K562 (cell line): Measurements from ENCODE around the gene PRSS12. TPM values are rescaled to one million over a fixed set of nuclear protein-coding genes. Genes with fewer than 3 reads are reported as not detected.
A peak's percentile ranks its signal among the peaks of the same experiment; 100 is the strongest.

Experiments used
- ATAC-seq: fragments of 200-7000 bp; cut with Tn5 transposase; 3 replicates; pipeline ENCODE4 v1.9.1; 2020; ENCODE audit warnings: moderate library complexity
- BruUV-seq: library from RNA; stranded (reverse); fragments of 400-500 nt; replicated peaks from 2 replicates; lab custom pipeline; 2021; lab: Mats Ljungman, UMichigan
- CTCF ChIA-PET: fragments of 300-600 bp; formaldehyde crosslinking; extraction: SDS; loops from one replicate; lab custom pipeline; 2021; ENCODE audit warnings: low intra/inter-chr PET ratio; lab: Yijun Ruan, JAX
- POLR2A ChIA-PET: fragments of 300-600, 350-650 bp; sonication (Branson Sonifier 250); formaldehyde crosslinking; extraction: SDS; loops from one replicate; lab custom pipeline; 2021; ENCODE audit warnings: antibody characterized with exemption, inconsistent platforms; lab: Yijun Ruan, JAX
- DNase-seq, 4 experiments: peaks; one replicate each; pipeline versions ENCODE4 v3.0.0 to v3.0.0-alpha.2; 2011 to 2018; ENCODE audit warnings: low spot score in 3 of 4, mixed read lengths in 3 of 4; ENCODE audit errors: extremely low read depth in 1 of 4
- FAIRE-seq: peaks from 2 replicates; lab custom pipeline; 2011; peaks lifted over from hg19 to GRCh38; lab: Jason Lieb, UNC
- H2AFZ ChIP-seq: 2 replicates; pipeline ENCODE4 v1.6.0; 2011; ENCODE audit warnings: low read depth, low read length, control low read depth, inconsistent platforms
- H3K27ac ChIP-seq: fragments of 200-600 bp; 3 replicates; pipeline ENCODE4 v1.8.0; 2011; ENCODE audit warnings: low read depth, mild to moderate bottlenecking, control low read depth, inconsistent platforms, low read length, moderate library complexity, mixed read lengths; ENCODE audit errors: extremely low read depth
- H3K27me3 ChIP-seq, 2 experiments: fragments of 300-600 bp in 1 of 2; 2 replicates in 1 of 2; 3 replicates in 1 of 2; pipeline versions ENCODE4 v1.6.0 to v1.8.0; 2011; ENCODE audit warnings: inconsistent platforms in 2 of 2, low read length in 2 of 2, mild to moderate bottlenecking in 1 of 2, mixed read lengths in 1 of 2, moderate library complexity in 1 of 2; ENCODE audit not compliant: control insufficient read depth in 2 of 2, insufficient read depth in 2 of 2
- H3K36me3 ChIP-seq: fragments of 300-600 bp; 3 replicates; pipeline ENCODE4 v1.8.0; 2011; ENCODE audit warnings: mild to moderate bottlenecking, low read length, inconsistent platforms; ENCODE audit not compliant: control insufficient read depth, insufficient read depth
- H3K4me1 ChIP-seq, 2 experiments: fragments of 200-600 bp in 1 of 2; replicated peaks in 1 of 2; 2 replicates in 1 of 2; 3 replicates in 1 of 2; pipeline versions ENCODE4 v1.5.1 to v1.8.0; 2011; ENCODE audit warnings: inconsistent platforms in 2 of 2, low read length in 2 of 2, mild to moderate bottlenecking in 1 of 2, mixed read lengths in 1 of 2, moderate library complexity in 1 of 2; ENCODE audit not compliant: control insufficient read depth in 2 of 2, insufficient read depth in 2 of 2
- H3K4me2 ChIP-seq: 2 replicates; pipeline ENCODE4 v1.6.1; 2011; ENCODE audit warnings: low read length, control low read depth, inconsistent platforms, mixed read lengths; ENCODE audit not compliant: insufficient read depth
- H3K4me3 ChIP-seq: fragments of 200-600 bp; sonication (generic), shearing (Covaris generic); 2 replicates; pipeline ENCODE4 v1.5.1; 2016; ENCODE audit warnings: control low read depth, inconsistent platforms
- H3K79me2 ChIP-seq: fragments of 200-600 bp; 3 replicates; pipeline ENCODE4 v1.8.0; 2011; ENCODE audit warnings: low read length, inconsistent platforms; ENCODE audit not compliant: control insufficient read depth, insufficient read depth
- H3K9ac ChIP-seq, 2 experiments: 2 replicates each; pipeline versions ENCODE4 v1.6.0 to v1.6.1; 2011; ENCODE audit warnings: low read depth in 2 of 2, low read length in 2 of 2, control low read depth in 1 of 2, inconsistent platforms in 1 of 2, mild to moderate bottlenecking in 1 of 2, mixed read lengths in 1 of 2; ENCODE audit not compliant: insufficient read depth in 1 of 2
- H3K9me1 ChIP-seq: one replicate; pipeline ENCODE4 v1.6.0; 2011; ENCODE audit warnings: inconsistent platforms, mild to moderate bottlenecking, low read length, moderate library complexity; ENCODE audit not compliant: control insufficient read depth, insufficient read depth
- H3K9me3 ChIP-seq: replicated peaks from 2 replicates; pipeline ENCODE4 v1.5.1; 2011; ENCODE audit warnings: low read depth, low read length, inconsistent platforms; ENCODE audit not compliant: control insufficient read depth, insufficient read depth
- H4K20me1 ChIP-seq: replicated peaks from 2 replicates; pipeline ENCODE4 v1.6.1; 2011; ENCODE audit warnings: low read length, inconsistent platforms, mixed read lengths; ENCODE audit not compliant: control insufficient read depth, insufficient read depth
- CCNT2 ChIP-seq: IDR thresholded peaks from 2 replicates; pipeline ENCODE4 v1.6.1; 2011; ENCODE audit warnings: borderline replicate concordance, low read depth, mild to moderate bottlenecking, moderate library complexity, mixed read lengths, low read length; ENCODE audit not compliant: insufficient read length; ENCODE audit errors: extremely low read depth
- NCOA6 ChIP-seq: fragments of 450-650 bp; IDR thresholded peaks from 2 replicates; pipeline ENCODE4 v1.6.1; 2017; ENCODE audit warnings: mild to moderate bottlenecking
- SIX5 ChIP-seq, 2 experiments: IDR thresholded peaks; 2 replicates each; pipeline ENCODE4 v1.6.1; 2011; ENCODE audit warnings: low read length in 2 of 2, borderline replicate concordance in 1 of 2, low read depth in 1 of 2, mild to moderate bottlenecking in 1 of 2, moderate library complexity in 1 of 2; ENCODE audit not compliant: insufficient read depth in 1 of 2
- ZNF589 ChIP-seq: fragments of 200-800 bp; sonication (Bioruptor generic); IDR thresholded peaks from 2 replicates; pipeline ENCODE4 v1.6.1; 2016; ENCODE audit warnings: low read depth, missing genetic modification characterization, missing compliant biosample characterization
- WGBS: fragments of 100-300 bp; shearing (Covaris generic); methylation state at CpG from one replicate; pipeline ENCODE4 v1.1.6; 2016; ENCODE audit warnings: low coverage, mixed read lengths; ENCODE audit not compliant: insufficient coverage; ENCODE audit errors: missing lambda C conversion rate; 5-methylcytosine and 5-hydroxymethylcytosine counted together
- in situ Hi-C: fragments of 300-500 bp; cut with MboI; formaldehyde crosslinking; loops from 4 replicates; pipeline ENCODE4 v1.15.0; 2018; ENCODE audit warnings: inconsistent platforms, mixed read lengths
- intact Hi-C: fragments of 100-400 bp; cut with micrococcal nuclease; formaldehyde crosslinking; loops from 2 replicates; pipeline ENCODE4 v1.14.2; 2022
- polyA plus RNA-seq, 8 experiments: library from polyadenylated mRNA; depleted of rRNA in 4 of 8; stranded (reverse) in 5 of 8; unstranded in 3 of 8; fragments of >200 nt; fragmentation: Nextera tagmentation in 2 of 8; fragmentation: Illumina TruSeq in 1 of 8; extraction: Ambion mirVana in 2 of 8; extraction: Trizol in 1 of 8; gene quantifications; 2 replicates each; pipeline versions ENCODE4 v1.2.1 to v1.2.3, GENCODE V29; 2011 to 2014; ENCODE audit warnings: inconsistent platforms in 1 of 8, missing spikeins in 1 of 8
- total RNA-seq, 7 experiments: library from RNA; depleted of rRNA in 6 of 7; stranded (reverse); fragments of >200 nt in 6 of 7; fragmentation: Illumina TruSeq in 2 of 7; extraction: Trizol in 2 of 7; gene quantifications; 2 replicates each; pipeline versions ENCODE4 v1.2.1 to v1.2.3, GENCODE V29; 2011 to 2021; ENCODE audit warnings: low replicate concordance in 1 of 7

The PRSS12 gene
- total and polyA plus RNA-seq, 9 of the 15 experiments (the other 6 are each of a cell fraction or from before 2014, with no cell fraction given): 0.06 to 0.11 (median 0.09) TPM; not detected in 6

DNA sequence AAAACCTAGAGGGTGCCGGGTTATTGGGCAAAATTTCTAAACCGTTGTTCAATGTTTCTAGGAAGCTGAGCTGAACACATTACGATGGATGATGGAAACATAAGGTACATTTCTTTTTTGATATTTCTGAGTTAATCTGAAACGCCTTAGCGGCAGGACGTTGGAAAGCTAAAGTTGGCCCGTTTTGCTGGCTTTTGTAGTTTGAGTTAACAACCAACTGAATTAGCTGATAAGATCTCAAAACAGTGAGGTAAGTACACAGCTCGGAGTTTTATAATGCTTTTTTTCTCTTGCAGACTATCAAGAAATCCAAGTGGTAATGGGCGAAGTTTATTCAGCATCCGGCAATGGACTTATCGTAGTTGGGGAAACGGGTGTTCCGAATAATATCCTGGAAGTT, 73.5 kb downstream of the PRSS12 start:
- ATAC-seq (no peak), FAIRE-seq (no peak), DNase-seq (peak in 3 of 4 experiments; percentile 12 to 24 (median 23))
- Histone ChIP-seq H2AFZ (peak overlapping the region; percentile 93; the same call in 1 of the 2 replicates), H3K9me1 (no peaks in the 10 kb centered on the region), H3K4me3 (peak overlapping the region; percentile 84), H3K36me3 (peaks cover 34% of the 10 kb centered on the region), H3K27ac (peak overlapping the region; percentile 95), H3K4me2 (peak overlapping the region; percentile 98), H3K9me3 (no peaks in the 10 kb centered on the region), H3K27me3 (no peaks in the 10 kb centered on the region), H3K9ac (peak overlapping the region; percentile 99 to 100), H4K20me1 (no peaks in the 10 kb centered on the region), H3K4me1 (peaks cover 4 to 12% of the 10 kb centered on the region in 2 experiments; a peak in 3 of 5 replicates), H3K79me2 (peaks cover 38% of the 10 kb centered on the region)
- intact Hi-C loops (loop anchor here (10.0 kb wide), 2 partner anchors 205 to 1925 kb away; no protein-coding TSS in a partner anchor), in situ Hi-C loops (loop anchor here (25.0 kb wide), 1 partner anchor 408 kb away; the partner anchor contains the start of gene METTL14)
- POLR2A ChIA-PET: interaction anchor here (1.0 kb wide), 1 partner anchor 10 kb away, joined by 3 read pairs; no protein-coding TSS in a partner anchor
- no TSS peak for BruUV-seq
- under 1% methylated on average over 13 of the region's 13 CpGs for WGBS
- TF ChIP-seq ZNF589 (CRISPR knock-in tag): 0 out of 2 replicates have a peak, but pooled peaks have one; percentile 7
- TF ChIP-seq CCNT2: no peak
- TF ChIP-seq NCOA6: 0 out of 2 replicates have a peak, but pooled peaks have one; percentile 19
- TF ChIP-seq SIX5 (IDR thresholded peaks at IDR 0.05; ENCODE audit: borderline replicate concordance in 1 of 2, insufficient read depth in 1 of 2, low read depth in 1 of 2, low read length in 2 of 2): 0 out of 4 replicates have a peak, but pooled peaks of 1 of the 2 experiments have one; percentile 6
- CTCF ChIA-PET: no interaction called here
